Keratinocyte (primary cell): ENCODE data around the gene PTPRN2. TPM values are rescaled to one million over a fixed set of nuclear protein-coding genes. Genes with fewer than 3 reads are reported as not detected.

ENCODE experiments used
- DNase-seq: peaks from one replicate; pipeline ENCODE4 v3.0.0-alpha.2; 2011; ENCODE audit warnings: low read depth, missing footprints, low spot score
- FAIRE-seq: peaks from 2 replicates; lab custom pipeline; 2011; peaks lifted over from hg19 to GRCh38; lab: Jason Lieb, UNC
- H2AFZ ChIP-seq: 2 replicates; pipeline ENCODE4 v1.6.0; 2012; ENCODE audit warnings: low read length, control low read depth, inconsistent platforms; ENCODE audit not compliant: control insufficient read depth
- H3K27ac ChIP-seq: 2 replicates; pipeline ENCODE4 v1.5.1; 2011; ENCODE audit warnings: low read length; ENCODE audit not compliant: control insufficient read depth, insufficient read depth
- H3K27me3 ChIP-seq: 3 replicates; pipeline ENCODE4 v1.6.0; 2011; ENCODE audit warnings: low read length; ENCODE audit not compliant: control insufficient read depth, insufficient read depth; ENCODE audit errors: extremely low read depth
- H3K36me3 ChIP-seq, 2 experiments: 2 replicates in 1 of 2; 3 replicates in 1 of 2; pipeline ENCODE4 v1.5.1; 2011; ENCODE audit warnings: low read length in 2 of 2, mild to moderate bottlenecking in 1 of 2; ENCODE audit not compliant: control insufficient read depth in 2 of 2, insufficient read depth in 2 of 2; ENCODE audit errors: extremely low read depth in 1 of 2
- H3K4me1 ChIP-seq: 3 replicates; pipeline ENCODE4 v1.5.1; 2011; ENCODE audit warnings: low read length; ENCODE audit not compliant: control insufficient read depth, insufficient read depth; ENCODE audit errors: extremely low read depth
- H3K4me2 ChIP-seq: 3 replicates; pipeline ENCODE4 v1.6.0; 2011; ENCODE audit warnings: low read depth, low read length; ENCODE audit not compliant: control insufficient read depth, insufficient read depth; ENCODE audit errors: extremely low read depth
- H3K4me3 ChIP-seq, 3 experiments: fragments of 200-600 bp in 1 of 3; sonication (generic) in 1 of 3; 2 replicates in 2 of 3; 3 replicates in 1 of 3; pipeline ENCODE4 v1.5.1; 2011 to 2016; ENCODE audit warnings: low read length in 3 of 3, mild to moderate bottlenecking in 3 of 3, control low read depth in 2 of 3, inconsistent platforms in 1 of 3, low read depth in 1 of 3, mixed read lengths in 1 of 3, mixed run types in 1 of 3, moderate library complexity in 1 of 3; ENCODE audit not compliant: control insufficient read depth in 2 of 3, insufficient read depth in 2 of 3; ENCODE audit errors: extremely low read depth in 1 of 3
- H3K79me2 ChIP-seq: 2 replicates; pipeline ENCODE4 v1.6.0; 2012; ENCODE audit warnings: low read length; ENCODE audit not compliant: control insufficient read depth, insufficient read depth
- H3K9ac ChIP-seq: 3 replicates; pipeline ENCODE4 v1.6.0; 2011; ENCODE audit warnings: low read length; ENCODE audit not compliant: control insufficient read depth, insufficient read depth; ENCODE audit errors: extremely low read depth
- H3K9me1 ChIP-seq: 3 replicates; pipeline ENCODE4 v1.6.0; 2011; ENCODE audit warnings: low read length; ENCODE audit not compliant: control insufficient read depth, insufficient read depth; ENCODE audit errors: extremely low read depth
- H3K9me3 ChIP-seq: 2 replicates; pipeline ENCODE4 v1.5.1; 2012; ENCODE audit warnings: low read depth, low read length; ENCODE audit not compliant: control insufficient read depth
- H4K20me1 ChIP-seq: 3 replicates; pipeline ENCODE4 v1.6.0; 2011; ENCODE audit warnings: low read length; ENCODE audit not compliant: control insufficient read depth, insufficient read depth; ENCODE audit errors: extremely low read depth
- CTCF ChIP-seq, 3 experiments: IDR thresholded peaks in 1 of 3; conservative IDR thresholded peaks in 1 of 3; optimal IDR thresholded peaks in 1 of 3; 2 replicates in 2 of 3; 3 replicates in 1 of 3; pipeline versions ENCODE3 to v1.5.1; 2011; ENCODE audit warnings: low read length in 3 of 3, mild to moderate bottlenecking in 3 of 3, moderate library complexity in 2 of 3, control low read depth in 1 of 3, inconsistent platforms in 1 of 3; ENCODE audit not compliant: insufficient read depth in 2 of 3; ENCODE audit errors: extremely low read depth in 1 of 3
- EZH2 ChIP-seq: IDR thresholded peaks from one replicate; pipeline ENCODE4 v1.6.1; 2012; ENCODE audit warnings: inconsistent platforms, mild to moderate bottlenecking, low read length, moderate library complexity
- dilution Hi-C: fragments of 300-500 bp; cut with MboI; formaldehyde crosslinking; loops from one replicate; pipeline ENCODE4 v1.7.0; 2020; ENCODE audit warnings: low sequenced_read_pairs; ENCODE audit not compliant: extremely low pct_ligation_motif_present
- polyA plus RNA-seq, 5 experiments: library from polyadenylated mRNA; depleted of rRNA in 3 of 5; stranded (reverse) in 3 of 5; stranded (forward) in 1 of 5; unstranded in 1 of 5; fragments of >200 nt; gene quantifications; 1 replicate in 1 of 5; 2 replicates in 3 of 5; 3 replicates in 1 of 5; pipeline versions ENCODE4 v1.2.1 to v1.2.3, GENCODE V29; 2011 to 2012; ENCODE audit warnings: missing spikeins in 2 of 5, low read depth in 1 of 5, low replicate concordance in 1 of 5

Gene PTPRN2
- polyA plus RNA-seq, 1 donor (not counting 4 experiments of a cell fraction or from before 2014, with no cell fraction given) = not detected

DNA sequence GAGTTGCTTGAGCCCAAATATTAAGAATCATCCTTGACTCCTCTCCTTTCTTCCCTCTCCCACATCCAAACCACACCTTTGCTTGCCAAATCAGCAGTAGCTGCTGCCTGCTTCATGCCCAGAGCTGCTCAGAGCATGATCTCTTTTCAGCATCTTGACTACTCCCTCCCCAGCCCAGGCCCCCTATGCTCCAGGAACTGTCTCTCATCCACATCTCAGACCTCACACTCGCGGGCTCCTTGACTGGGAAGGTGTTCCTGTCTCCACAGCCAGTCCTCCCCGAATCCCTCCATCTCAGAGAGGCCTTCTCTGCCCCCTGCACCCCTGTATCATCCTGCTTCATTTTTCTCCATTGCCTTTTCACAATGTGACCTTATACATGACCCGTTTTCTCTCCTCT lies 1093.8 kb downstream of the PTPRN2 start:
- H3K9ac ChIP-seq = no peak overlapping the region
- H3K4me1 ChIP-seq = no peaks in the 10 kb centered on the region
- no peak overlapping the region for H3K4me2 ChIP-seq
- H3K79me2 ChIP-seq = no peaks in the 10 kb centered on the region
- H3K27ac ChIP-seq = no peak overlapping the region
- no peaks in the 10 kb centered on the region for H3K27me3 ChIP-seq
- H3K36me3 ChIP-seq = no peaks in the 10 kb centered on the region
- peaks cover 2% of the 10 kb centered on the region for H3K9me3 ChIP-seq
- no peak overlapping the region for H3K4me3 ChIP-seq
- H4K20me1 ChIP-seq = no peaks in the 10 kb centered on the region
- FAIRE-seq (no peak), DNase-seq (no peak)
- TF ChIP-seq EZH2 = no peak
- no peak for TF ChIP-seq CTCF (optimal IDR thresholded peaks at IDR 0.05 in 1 of 3, IDR thresholded peaks at IDR 0.05 in 1 of 3, conservative IDR thresholded peaks at IDR 0.05 in 1 of 3; ENCODE audit: extremely low read depth in 1 of 3, insufficient read depth in 2 of 3, low read length in 3 of 3)
- H3K9me1 ChIP-seq = no peaks in the 10 kb centered on the region
- H2AFZ ChIP-seq = no peak overlapping the region
- dilution Hi-C loops = no loop called here

DNA sequence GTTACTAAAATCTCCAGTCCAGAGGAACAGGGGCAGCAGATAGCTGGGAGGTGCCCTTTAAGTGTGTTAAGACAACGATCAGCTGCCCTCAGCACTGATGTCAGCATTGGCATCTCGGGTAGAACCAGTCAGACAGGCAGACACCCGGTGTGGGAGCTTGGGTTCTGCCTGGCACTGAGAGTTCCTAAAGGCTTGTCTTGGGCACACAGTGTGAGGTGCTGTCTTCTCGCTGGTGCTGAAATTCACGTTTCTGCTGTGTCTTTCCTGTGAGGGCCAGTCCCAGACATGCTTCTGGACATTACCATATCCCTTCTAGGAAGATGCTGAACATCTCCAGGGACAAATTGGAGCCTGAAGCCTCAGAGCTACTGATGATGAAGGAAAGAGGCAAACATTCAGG lies 1094.6 kb downstream of the PTPRN2 start:
- Histone ChIP-seq H3K27me3 (no peaks in the 10 kb centered on the region), H3K4me2 (no peak overlapping the region), H3K36me3 (no peaks in the 10 kb centered on the region), H3K27ac (no peak overlapping the region), H3K4me1 (no peaks in the 10 kb centered on the region), H3K79me2 (no peaks in the 10 kb centered on the region), H3K4me3 (no peak overlapping the region), H3K9ac (no peak overlapping the region), H4K20me1 (no peaks in the 10 kb centered on the region), H3K9me3 (peaks cover 2% of the 10 kb centered on the region), H3K9me1 (no peaks in the 10 kb centered on the region), H2AFZ (no peak overlapping the region)
- TF ChIP-seq EZH2 (no peak), CTCF (optimal IDR thresholded peaks at IDR 0.05 in 1 of 3, IDR thresholded peaks at IDR 0.05 in 1 of 3, conservative IDR thresholded peaks at IDR 0.05 in 1 of 3; ENCODE audit: extremely low read depth in 1 of 3, insufficient read depth in 2 of 3, low read length in 3 of 3) (no peak)
- FAIRE-seq (no peak), DNase-seq (no peak)
- dilution Hi-C loops = no loop called here
